ENCODE results near the gene KIF17. TPM values are rescaled to one million over a fixed set of nuclear protein-coding genes. Genes with fewer than 3 reads are reported as not detected.

Gene KIF17
- total and polyA plus RNA-seq, 2 of the 8 experiments (the other 6 are each of a cell fraction or from before 2014, with no cell fraction given): 6.9 to 10.4 TPM

DNA sequence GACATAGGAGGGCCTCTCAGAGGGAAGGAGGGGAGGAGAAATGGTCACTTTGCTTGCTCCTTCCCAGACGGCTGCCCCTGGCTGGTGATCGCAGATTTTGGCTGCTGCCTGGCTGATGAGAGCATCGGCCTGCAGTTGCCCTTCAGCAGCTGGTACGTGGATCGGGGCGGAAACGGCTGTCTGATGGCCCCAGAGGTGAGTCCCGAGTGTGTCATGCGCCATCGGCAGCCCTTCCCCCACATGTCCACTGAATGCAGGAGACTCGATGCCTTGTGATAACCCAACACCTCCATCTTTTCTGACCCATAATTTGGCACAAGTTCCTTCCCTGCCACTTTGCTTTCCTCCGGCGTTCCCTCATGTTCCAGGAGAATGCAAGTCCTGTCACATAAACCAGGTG lies 69.4 kb downstream of the KIF17 start (continued):
- TF ChIP-seq RAD21 (IDR thresholded peaks at IDR 0.05 in 1 of 2, conservative IDR thresholded peaks at IDR 0.05 in 1 of 2; ENCODE audit: low read depth in 2 of 2, low read length in 2 of 2) (no peak), MAFK (IDR thresholded peaks at IDR 0.05; ENCODE audit: low read depth, low read length) (no peak), ZNF274 (IDR thresholded peaks at IDR 0.05; ENCODE audit: borderline replicate concordance, extremely low read depth, low read length) (no peak), KDM4A (IDR thresholded peaks at IDR 0.05; ENCODE audit: low read depth, low read length, severe bottlenecking) (no peak), CTBP2 (IDR thresholded peaks at IDR 0.05; ENCODE audit: borderline replicate concordance, insufficient read depth, insufficient read length, low read length) (no peak), TBP (IDR thresholded peaks at IDR 0.05; ENCODE audit: low read depth, low read length) (no peak), CBX5 (IDR thresholded peaks at IDR 0.05; ENCODE audit: low read depth, low read length) (no peak), RBBP5 (IDR thresholded peaks at IDR 0.05; ENCODE audit: borderline replicate concordance, low read depth, low read length) (no peak)
- TF ChIP-seq, protein P1, sequence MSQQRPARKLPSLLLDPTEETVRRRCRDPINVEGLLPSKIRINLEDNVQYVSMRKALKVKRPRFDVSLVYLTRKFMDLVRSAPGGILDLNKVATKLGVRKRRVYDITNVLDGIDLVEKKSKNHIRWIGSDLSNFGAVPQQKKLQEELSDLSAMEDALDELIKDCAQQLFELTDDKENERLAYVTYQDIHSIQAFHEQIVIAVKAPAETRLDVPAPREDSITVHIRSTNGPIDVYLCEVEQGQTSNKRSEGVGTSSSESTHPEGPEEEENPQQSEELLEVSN (IDR thresholded peaks at IDR 0.05): no peak
